Measurements from ENCODE around the gene SPIB.
"Not testable (repeated sequence)": the region's sequence is repeated elsewhere in the genome, so short reads cannot be mapped to it uniquely, and the experiment has no call there.

Gene SPIB

GRCh38 chr19:50447053-50447452 is 28.3 kb downstream of the SPIB start:
- no peak for DNase-seq

- DNase-seq = no peak
Measured at GRCh38 chr19:50447750-50448149, 29.0 kb downstream of the SPIB start.

GRCh38 chr19:50449236-50449899 is 30.6 kb downstream of the SPIB start:
- no peak for DNase-seq

- no peak for DNase-seq
Measured at GRCh38 chr19:50450369-50451222, 31.9 kb downstream of the SPIB start.

GRCh38 chr19:50451223-50451534 is 32.4 kb downstream of the SPIB start:
- DNase-seq = no peak

GRCh38 chr19:50453243-50453642 is 34.5 kb downstream of the SPIB start:
- DNase-seq = no peak

GRCh38 chr19:50455992-50456391 is 37.3 kb downstream of the SPIB start:
- DNase-seq = no peak

- no peak for DNase-seq
Measured at GRCh38 chr19:50457300-50457699, 38.6 kb downstream of the SPIB start.

GRCh38 chr19:50458396-50459066 is 39.8 kb downstream of the SPIB start:
- no peak for DNase-seq

GRCh38 chr19:50459067-50459456 is 40.3 kb downstream of the SPIB start:
- DNase-seq = no peak

GRCh38 chr19:50459638-50460037 is 40.9 kb downstream of the SPIB start:
- no peak for DNase-seq

- DNase-seq = no peak
Measured at GRCh38 chr19:50460161-50460765, 41.5 kb downstream of the SPIB start.

GRCh38 chr19:50461066-50461875 is 42.5 kb downstream of the SPIB start:
- peak; percentile 63 for DNase-seq

GRCh38 chr19:50462970-50463369 is 44.2 kb downstream of the SPIB start:
- no peak for DNase-seq

GRCh38 chr19:50464348-50464747 is 45.6 kb downstream of the SPIB start:
- DNase-seq = no peak

GRCh38 chr19:50465000-50465399 is 46.3 kb downstream of the SPIB start:
- DNase-seq = no peak

GRCh38 chr19:50465986-50466705 is 47.4 kb downstream of the SPIB start:
- DNase-seq = no peak

GRCh38 chr19:50466706-50467039 is 47.9 kb downstream of the SPIB start:
- DNase-seq = no peak

GRCh38 chr19:50467566-50467965 is 48.8 kb downstream of the SPIB start:
- DNase-seq = no peak

- no peak for DNase-seq
Measured at GRCh38 chr19:50468818-50469217, 50.1 kb downstream of the SPIB start.

- DNase-seq = not testable (repeated sequence)
Measured at GRCh38 chr19:50473336-50473735, 54.6 kb downstream of the SPIB start.

GRCh38 chr19:50475101-50475568 is 56.4 kb downstream of the SPIB start:
- no peak for DNase-seq

Data from GDM1 (cell line).